Measurements from ENCODE around the gene AGA.

DNA sequence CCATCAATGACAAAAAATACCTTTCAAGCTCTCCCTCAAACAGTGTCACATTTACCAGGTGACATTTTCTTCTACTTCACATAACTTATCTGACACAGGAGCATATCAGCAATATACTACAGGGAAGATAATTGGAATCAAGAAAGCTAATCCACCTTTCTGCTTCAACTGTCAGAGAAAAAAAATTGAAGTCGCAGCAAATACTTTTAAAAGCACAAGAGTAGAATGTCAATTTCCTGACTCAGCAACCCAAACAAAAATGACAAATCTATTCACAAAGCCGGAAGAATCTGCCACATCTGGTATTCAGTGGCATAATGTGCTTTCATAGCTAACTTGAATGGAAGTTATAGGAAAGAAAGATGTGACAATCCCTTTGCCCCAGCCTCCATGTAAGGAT, 36.7 kb downstream of the AGA start:
- no peak for TF ChIP-seq KDM1A (IDR thresholded peaks at IDR 0.05; ENCODE audit: borderline replicate concordance, low read length)
- TF ChIP-seq POLR2A (IDR thresholded peaks at IDR 0.05; ENCODE audit: control extremely low read depth in 1 of 2, low read depth in 2 of 2, low read length in 2 of 2): no peak
- no peak for TF ChIP-seq KDM5A (IDR thresholded peaks at IDR 0.05; ENCODE audit: low read length)
- no peak for TF ChIP-seq MAFK (IDR thresholded peaks at IDR 0.05; ENCODE audit: low read depth, low read length)
- TF ChIP-seq EZH2 (IDR thresholded peaks at IDR 0.05; ENCODE audit: low read depth, low read length, severe bottlenecking): no peak
- no peak for TF ChIP-seq ZNF274 (IDR thresholded peaks at IDR 0.05; ENCODE audit: borderline replicate concordance, extremely low read depth, low read length)
- TF ChIP-seq, protein P1, sequence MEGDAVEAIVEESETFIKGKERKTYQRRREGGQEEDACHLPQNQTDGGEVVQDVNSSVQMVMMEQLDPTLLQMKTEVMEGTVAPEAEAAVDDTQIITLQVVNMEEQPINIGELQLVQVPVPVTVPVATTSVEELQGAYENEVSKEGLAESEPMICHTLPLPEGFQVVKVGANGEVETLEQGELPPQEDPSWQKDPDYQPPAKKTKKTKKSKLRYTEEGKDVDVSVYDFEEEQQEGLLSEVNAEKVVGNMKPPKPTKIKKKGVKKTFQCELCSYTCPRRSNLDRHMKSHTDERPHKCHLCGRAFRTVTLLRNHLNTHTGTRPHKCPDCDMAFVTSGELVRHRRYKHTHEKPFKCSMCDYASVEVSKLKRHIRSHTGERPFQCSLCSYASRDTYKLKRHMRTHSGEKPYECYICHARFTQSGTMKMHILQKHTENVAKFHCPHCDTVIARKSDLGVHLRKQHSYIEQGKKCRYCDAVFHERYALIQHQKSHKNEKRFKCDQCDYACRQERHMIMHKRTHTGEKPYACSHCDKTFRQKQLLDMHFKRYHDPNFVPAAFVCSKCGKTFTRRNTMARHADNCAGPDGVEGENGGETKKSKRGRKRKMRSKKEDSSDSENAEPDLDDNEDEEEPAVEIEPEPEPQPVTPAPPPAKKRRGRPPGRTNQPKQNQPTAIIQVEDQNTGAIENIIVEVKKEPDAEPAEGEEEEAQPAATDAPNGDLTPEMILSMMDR (IDR thresholded peaks at IDR 0.05; ENCODE audit: control extremely low read depth in 1 of 3, insufficient read depth in 1 of 3, low read depth in 1 of 3, low read length in 3 of 3): no peak
- TF ChIP-seq CREB1 (IDR thresholded peaks at IDR 0.05): no peak
- no peak for TF ChIP-seq EP300 (IDR thresholded peaks at IDR 0.05; ENCODE audit: borderline replicate concordance in 1 of 2, low read depth in 2 of 2, low read length in 2 of 2)
- TF ChIP-seq JUND (IDR thresholded peaks at IDR 0.05; ENCODE audit: low read length): no peak
- no peak for TF ChIP-seq BCL11A (IDR thresholded peaks at IDR 0.05; ENCODE audit: low read depth in 2 of 2, low read length in 2 of 2)
- TF ChIP-seq CBX8 (IDR thresholded peaks at IDR 0.05; ENCODE audit: borderline replicate concordance, low read depth, low read length): no peak
